Activated T-cell treated with anti-CD3 and anti-CD28 coated beads for 1 hour (primary cell): Measurements from ENCODE around the gene MGLL.

ENCODE experiments used
- DNase-seq: peaks from one replicate; pipeline ENCODE4 v3.0.0-alpha.2; 2020; ENCODE audit warnings: low read depth

MGLL gene

DNA sequence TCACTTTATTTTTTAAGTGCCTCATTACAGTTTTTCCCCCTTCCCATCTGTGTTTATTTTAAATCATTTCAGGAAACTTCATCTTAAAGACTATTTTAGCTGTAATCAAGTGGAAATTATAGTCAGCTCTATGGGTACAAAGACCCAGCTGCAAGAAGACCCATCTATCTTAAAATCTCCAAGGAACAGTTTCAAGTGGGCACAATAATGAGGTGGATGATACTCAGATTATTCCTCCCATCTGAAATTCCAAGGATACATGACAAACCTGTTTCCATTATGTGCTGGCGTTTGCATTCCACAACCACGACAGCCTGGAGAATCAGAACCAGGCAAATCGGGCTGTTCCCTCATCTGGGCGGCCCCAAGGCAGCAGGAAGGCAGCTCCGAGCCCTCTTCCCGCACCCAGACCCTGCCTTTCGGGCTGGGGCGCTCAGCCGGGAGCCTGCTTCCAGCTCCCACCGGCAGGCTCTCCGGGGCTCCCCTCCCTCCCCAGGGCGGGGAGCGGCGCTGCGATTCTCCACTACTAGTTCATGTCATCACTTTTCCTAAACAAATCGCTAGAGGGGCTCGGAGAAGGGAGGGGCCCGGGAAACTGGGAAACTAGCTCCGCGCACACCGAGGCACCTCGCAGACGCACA lies at the start of gene MGLL:
Gene MGLL (minus strand): TSS at position 475 of the 641 bp plus-strand sequence. CDS start 197 bp downstream, at position 278.
- no peak for DNase-seq

- DNase-seq: no peak
Measured at GRCh38 chr3:127870156-127870555, 47.8 kb upstream of the MGLL start.

GRCh38 chr3:127867986-127868385 lies 45.7 kb upstream of the MGLL start:
- DNase-seq: no peak

DNA sequence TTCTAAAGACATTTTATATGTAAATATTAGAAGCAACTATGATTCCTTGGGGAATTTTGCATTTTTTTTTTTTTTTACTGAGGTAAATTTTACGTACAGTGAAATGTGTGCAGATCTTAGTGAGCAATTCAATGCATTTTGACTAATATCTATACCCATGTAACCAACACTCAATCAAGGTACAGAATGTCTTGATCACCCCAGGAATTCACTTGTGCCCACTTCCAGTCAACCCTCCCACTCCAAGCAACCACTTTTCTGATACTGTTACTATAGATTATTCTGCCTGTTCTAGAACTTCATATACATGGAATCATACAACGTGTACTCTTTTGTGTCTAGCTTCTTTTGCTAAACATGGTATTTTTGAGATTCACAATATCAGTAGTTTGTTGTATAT lies 45.1 kb upstream of the MGLL start:
- DNase-seq: no peak

GRCh38 chr3:127865941-127866340 lies 43.6 kb upstream of the MGLL start:
- no peak for DNase-seq

GRCh38 chr3:127860211-127860696 lies 37.9 kb upstream of the MGLL start:
- DNase-seq: no peak

DNA sequence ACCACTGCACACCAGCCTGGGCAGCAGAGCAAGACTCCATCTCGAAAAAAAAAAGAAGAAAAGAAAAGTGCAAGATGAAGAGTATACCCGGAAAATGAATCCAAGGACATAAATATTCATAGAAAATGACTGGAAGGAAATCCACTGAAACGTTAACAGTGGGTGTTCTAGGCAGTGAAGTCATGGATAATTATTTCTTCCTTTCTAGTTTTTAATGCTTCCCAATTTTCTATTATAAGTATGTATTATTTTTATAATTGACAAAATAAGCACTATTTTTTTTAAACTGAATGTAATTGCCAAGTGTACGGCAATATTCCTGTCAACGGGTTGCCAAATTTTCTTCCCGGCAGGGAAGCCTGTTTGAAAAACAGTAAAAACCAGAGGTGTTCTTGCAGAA lies 37.4 kb upstream of the MGLL start:
- DNase-seq: no peak

DNA sequence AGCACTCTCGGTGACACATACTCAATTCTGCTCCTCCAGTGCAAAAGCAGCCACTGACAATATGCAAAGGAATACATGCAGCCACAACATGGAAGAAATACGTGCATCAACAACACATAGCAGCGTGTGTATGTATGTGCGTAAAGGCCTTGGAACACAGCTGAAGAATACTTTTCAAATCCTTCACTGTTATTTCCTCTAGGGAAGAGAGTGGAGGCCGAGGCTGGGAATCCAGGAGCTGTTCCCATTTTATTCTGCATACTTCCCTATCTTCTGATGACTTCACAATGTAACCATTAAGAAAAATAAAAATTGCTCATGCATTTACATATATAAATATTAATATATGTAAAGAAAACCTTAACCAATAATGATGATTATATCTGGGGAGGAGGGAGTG lies 36.6 kb upstream of the MGLL start:
- DNase-seq: no peak

DNA sequence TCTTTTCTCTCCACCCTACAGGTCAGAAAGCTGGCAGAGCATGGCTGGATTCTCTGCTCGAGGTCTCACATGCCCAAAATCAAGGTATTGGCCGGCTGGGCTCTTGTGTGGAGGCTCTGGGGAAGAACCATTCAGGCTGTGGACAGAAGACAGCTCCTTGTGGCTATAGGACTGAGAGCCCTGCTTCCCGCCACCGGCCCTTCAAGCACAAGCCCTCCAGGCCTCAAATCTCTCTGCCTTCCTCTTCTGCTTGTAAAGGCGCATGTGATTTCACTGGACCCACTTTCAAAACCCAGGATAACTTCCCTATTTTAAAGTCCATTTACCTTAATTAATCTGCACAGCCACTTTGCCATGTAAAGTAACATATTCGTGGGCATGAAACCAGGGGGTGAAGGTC lies 36.2 kb upstream of the MGLL start:
- DNase-seq: no peak

GRCh38 chr3:127857333-127857732 lies 35.0 kb upstream of the MGLL start:
- DNase-seq: no peak

DNA sequence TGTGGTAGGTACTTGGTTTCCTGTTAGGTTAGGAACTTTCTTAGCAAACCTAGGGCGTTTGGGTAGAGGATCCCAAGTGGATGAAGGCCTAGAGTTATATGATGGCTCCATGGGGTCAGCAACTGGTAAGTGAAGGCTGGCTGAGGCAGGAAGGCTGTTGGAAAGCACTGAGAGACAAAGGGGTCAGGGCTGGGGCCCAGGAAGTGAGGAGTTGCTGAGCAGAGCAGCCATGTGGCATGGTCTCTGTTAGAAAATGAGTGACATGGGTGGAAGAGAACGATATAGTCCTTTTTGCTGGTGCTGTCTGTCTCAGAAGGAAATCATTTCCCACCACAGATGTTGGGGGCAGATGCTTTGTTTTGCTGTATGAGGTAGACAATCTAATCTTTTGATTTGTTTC lies 34.5 kb upstream of the MGLL start:
- DNase-seq: no peak

- DNase-seq: no peak
Measured at GRCh38 chr3:127855246-127855645, 32.9 kb upstream of the MGLL start.

DNA sequence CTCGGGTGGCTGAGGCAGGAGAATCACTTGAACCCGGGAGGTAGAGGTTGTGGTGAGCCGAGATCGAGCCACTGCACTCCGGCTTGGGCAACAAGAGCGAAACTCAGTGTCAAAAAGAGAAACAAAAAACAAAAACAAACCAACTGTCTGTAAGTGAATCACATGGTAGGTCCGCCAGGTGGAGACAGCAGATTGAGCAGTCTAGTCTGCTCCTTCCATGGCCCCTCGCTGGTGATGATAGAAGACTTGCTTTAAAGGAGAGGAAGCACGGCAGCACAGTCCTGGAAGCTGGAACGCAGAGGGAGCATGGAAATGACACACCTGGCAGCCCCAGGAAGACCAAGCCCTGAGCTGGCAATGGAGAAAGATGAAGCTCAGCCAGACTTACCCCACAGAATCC lies 31.4 kb upstream of the MGLL start:
- no peak for DNase-seq

DNA sequence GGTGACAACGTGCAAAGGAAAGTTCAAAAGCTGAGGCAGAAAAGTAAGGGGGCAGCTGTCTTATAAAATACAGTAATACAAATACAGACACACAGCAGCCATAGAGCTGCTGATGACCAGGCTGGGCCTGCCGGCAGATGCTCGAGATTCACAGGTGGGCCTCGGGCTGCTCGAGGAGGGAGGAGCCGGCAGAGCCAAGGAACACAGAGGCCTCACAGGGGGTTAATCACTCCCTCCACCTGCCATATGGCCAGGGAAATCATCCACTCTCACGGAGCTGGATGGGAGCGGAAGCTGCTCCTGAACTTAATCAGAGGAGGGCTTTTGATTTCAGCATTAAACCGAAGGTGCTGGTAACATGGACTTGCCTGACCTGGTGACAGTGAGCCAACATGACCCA lies 29.6 kb upstream of the MGLL start:
- no peak for DNase-seq

GRCh38 chr3:127849368-127849767 lies 27.1 kb upstream of the MGLL start:
- DNase-seq: no peak

- DNase-seq: no peak
Measured at GRCh38 chr3:127848131-127849129, 26.1 kb upstream of the MGLL start.

GRCh38 chr3:127847236-127847720 lies 25.0 kb upstream of the MGLL start:
- no peak for DNase-seq

- no peak for DNase-seq
Measured at GRCh38 chr3:127846576-127846975, 24.3 kb upstream of the MGLL start.

- no peak for DNase-seq
Measured at GRCh38 chr3:127844326-127844942, 22.1 kb upstream of the MGLL start.

DNA sequence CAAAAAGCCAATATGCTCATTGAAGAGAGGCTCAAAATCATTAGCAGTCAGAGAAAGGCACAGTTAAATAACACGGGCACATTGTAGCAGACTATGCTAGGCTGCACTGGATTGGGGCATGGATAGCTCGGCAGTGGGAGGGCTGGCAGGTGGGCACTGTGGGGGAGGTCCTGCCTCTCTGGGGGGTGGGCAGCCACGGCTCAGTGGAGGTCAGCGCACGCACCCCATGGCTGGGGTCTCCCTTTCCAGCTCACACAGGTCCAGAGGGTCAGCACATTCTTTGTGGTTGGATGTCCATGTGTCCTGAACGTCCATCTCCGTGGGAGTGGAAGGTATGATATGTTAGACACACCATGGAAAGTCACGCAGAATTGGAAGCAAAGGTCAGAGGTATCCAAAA lies 18.4 kb upstream of the MGLL start:
- no peak for DNase-seq

- DNase-seq: no peak
Measured at GRCh38 chr3:127839099-127839498, 16.8 kb upstream of the MGLL start.
